ENCODE measurements around the gene NOTCH3.

The NOTCH3 gene

DNA sequence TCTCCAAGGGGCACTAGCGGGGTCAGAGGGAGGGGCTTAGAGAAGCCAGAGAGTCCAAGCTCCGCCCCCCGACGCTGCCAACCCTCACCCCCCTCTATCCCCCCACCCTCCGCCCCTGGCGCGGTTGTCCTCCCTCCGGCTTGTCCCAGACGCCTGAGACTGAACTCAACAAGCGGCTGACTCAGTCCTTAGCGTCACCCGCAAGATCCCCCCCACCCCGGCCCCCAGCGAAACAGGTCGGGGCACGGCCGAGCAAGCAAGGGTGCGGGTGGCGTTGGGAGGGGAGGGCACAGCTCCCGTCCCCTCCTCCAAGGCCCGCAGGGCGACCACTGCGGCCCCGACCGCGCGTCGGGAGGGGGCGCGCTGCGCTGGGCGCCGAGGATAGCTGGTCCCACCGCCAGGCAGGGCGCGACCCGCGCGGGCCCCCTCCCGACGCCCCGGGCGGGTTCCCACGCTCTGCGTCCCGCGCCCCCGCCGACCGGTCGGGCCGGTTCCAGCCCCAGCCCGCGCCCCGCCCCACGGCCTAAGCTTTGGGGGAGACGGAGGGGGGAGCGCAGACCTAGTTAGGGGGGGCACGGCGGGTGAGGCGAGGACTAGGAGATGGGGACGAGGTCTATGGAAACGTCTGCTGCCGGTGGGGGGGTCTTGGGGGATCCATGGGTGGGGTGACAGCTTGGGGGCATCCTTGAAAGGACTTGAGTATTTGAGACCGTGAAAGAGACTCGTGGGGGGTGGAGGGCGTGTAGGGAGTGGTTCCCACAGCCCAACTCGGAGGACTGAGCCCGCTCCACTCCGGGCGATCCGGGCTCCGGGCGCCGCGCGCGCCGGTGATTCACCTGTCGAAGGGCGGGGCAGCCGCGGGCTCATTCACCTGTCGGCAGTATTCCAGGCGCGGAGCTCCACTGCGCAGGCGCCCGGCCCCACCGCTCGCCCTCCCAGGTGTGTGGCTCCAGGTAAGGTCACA is 5.1 kb downstream of the NOTCH3 start:
- no peak for DNase-seq

DNA sequence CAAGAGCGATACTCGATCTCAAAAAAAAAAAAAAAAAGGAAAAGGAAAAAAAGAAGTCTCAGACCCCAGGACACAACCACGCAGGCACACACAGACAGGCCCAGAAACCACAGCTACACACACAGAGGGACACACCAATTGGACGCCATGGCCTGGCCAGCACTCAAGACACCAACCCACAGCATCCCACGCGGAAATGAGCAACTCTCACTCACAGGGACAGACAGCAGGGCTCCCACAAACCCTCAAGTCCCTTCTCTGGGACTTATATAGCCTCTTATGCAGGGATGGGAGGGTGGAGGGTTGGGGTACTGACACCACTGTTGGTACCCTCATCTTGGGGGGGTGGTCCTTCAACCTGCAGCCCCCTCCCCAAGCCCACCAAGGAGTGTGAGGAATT is 5.9 kb downstream of the NOTCH3 start:
- no peak for DNase-seq

DNA sequence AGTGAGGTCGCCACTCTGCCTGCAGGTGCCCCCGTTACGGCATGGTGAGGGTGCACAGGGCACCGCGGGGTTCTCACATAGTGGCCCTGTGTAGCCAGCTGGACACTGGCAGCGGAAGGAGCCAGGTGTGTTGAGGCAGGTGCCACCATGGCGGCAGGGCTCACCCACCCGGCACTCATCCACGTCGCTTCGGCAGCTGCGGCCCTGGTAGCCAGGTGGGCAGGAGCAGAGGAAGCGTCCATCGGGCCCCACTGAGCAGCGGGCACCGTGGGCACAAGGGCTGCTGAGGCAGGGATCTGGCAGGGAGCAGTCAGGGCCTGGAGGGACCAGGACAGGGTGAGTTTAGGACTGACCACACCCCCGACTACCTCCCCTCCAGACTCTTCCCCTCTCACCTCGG is 8.8 kb downstream of the NOTCH3 start:
- no peak for DNase-seq

DNA sequence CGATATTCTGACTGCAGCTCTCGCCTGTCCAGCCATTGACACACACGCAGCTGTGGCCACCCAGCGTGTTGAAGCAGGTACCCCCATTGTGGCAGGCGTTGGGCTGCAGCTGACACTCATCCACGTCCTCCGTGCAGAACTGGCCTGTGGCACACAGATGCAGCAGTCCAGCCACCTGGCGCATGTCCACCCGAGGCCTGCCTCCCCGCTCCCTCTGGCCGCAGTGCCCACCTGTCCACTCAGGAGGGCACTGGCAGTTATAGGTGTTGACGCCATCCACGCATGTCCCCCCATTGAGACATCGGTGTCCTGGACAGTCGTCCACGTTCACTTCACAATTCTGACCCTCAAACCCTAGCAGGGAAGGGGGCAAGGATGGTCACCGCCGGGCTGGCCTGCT is 9.3 kb downstream of the NOTCH3 start:
- no peak for DNase-seq

DNA sequence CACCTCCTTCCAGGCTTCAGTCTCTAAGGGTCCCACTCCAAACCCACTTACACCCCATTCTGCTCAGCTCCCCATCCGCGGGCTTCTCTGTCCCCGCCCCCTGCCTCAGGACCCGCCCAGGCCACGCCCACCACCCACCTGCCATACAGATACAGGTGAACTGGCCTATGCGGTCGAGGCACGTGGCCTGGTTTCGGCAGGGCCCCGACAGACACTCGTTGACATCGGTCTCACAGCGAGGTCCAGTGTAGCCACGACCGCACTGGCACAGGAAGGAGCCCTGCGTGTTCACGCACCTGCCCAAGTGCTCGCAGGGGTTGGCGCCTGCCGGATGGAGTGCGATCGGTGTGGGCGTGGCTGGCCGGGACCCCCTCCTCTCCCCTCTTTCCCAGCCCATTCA is 11.9 kb downstream of the NOTCH3 start:
- DNase-seq: no peak

DNA sequence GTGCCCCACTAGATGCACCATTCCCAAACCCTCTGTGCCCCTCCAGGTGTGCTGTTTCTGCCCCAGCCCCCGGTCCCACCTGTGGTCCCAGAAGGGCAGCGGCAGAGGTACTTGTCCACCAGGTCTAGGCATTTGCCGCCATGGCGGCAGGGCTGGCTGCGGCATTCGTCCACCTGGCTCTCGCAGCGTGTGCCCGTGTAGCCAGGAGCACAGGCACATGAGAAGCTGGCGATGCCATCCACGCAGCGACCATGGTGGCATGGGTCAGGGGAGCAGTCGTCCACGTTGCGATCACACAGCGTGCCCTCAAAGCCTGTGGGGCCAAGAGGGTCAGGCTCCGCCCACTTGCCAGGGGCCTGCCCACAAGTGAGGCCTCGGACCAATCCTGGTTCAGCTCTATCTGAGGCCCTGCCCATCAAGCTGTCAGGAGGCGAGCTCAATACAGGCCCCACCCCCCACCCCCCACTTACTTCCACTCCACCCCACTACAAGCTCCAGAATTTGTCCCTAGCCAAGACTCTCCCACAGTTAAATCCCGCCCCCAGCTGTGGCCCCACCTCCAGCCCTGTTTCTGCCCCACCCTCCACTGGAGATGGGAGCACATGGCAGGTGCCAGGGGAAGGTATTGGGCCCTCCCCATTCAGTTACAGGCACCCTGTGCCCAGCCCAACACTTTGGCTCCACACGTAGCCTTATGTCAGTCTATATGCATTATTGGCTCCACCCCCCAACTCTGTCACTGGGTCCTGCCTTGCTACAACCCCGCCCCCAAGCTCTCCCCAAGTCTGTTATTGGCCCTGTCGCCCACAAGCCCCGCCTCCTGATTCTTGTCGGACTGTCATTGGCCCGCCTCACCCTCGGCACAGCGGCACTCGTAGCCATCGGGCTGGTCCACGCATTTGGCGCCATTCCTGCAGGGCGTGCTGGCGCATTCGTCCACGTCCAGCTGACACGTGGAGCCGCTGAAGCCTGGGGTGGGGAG is 13.5 kb downstream of the NOTCH3 start:
- DNase-seq: no peak

DNA sequence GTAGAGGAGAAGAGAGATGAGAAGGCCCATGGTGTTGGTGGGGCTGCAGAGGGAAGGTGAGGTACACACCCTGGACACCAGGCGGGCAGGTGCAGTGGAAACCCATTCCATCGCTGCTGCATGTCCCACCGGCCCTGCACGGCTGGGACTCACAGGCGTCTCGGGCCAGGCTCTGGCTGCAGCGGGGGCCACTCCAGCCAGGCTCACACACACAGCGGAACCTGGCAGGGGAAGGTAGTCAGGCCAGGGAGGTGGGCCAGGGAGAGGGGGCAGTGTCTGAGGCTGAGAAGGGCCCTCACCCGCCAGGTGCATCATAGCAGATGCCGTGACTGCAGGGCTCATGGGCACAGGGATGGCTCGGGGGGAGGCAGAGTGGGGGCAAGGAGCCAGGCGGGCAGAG is 15.6 kb downstream of the NOTCH3 start:
- no peak for DNase-seq

DNA sequence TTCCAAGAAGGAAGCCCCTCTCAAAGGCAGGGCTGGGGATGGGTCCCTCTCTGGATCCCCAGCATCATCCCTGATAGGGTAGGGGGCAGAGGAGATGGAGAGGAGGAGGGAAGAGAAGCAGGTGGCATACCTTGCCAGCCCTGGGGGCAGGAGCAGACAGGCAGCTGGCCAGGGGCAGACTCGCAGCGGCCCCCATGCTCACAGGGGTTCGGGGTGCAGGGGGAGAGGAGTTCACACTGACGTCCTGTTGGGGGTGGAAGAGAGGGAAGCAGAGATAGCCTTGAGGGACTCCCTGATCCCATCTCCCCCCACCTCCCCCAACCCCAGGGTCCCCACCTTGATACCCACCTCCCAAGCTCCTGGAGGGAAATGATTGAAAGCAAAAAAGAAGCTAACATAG is 16.0 kb downstream of the NOTCH3 start:
- no peak for DNase-seq

DNA sequence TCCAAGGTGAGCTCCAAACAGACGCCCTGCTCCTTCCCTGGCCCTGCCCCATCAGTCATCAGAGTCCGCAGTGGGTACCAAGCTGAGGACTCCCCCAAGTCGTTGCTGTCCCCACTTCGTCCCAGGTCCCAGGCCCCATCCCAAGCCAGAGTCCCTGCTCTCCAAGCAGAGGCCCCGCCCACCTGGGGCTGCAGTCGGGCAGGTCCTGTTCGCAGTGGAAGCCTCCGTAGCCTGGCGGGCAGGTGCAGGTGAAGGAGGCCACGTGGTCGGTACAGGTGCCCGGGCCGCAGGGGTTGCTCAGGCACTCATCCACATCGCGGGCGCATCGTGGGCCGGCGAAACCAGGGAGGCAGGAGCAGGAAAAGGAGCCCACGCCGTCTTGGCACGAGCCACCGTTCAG is 19.4 kb downstream of the NOTCH3 start:
- DNase-seq: no peak

DNA sequence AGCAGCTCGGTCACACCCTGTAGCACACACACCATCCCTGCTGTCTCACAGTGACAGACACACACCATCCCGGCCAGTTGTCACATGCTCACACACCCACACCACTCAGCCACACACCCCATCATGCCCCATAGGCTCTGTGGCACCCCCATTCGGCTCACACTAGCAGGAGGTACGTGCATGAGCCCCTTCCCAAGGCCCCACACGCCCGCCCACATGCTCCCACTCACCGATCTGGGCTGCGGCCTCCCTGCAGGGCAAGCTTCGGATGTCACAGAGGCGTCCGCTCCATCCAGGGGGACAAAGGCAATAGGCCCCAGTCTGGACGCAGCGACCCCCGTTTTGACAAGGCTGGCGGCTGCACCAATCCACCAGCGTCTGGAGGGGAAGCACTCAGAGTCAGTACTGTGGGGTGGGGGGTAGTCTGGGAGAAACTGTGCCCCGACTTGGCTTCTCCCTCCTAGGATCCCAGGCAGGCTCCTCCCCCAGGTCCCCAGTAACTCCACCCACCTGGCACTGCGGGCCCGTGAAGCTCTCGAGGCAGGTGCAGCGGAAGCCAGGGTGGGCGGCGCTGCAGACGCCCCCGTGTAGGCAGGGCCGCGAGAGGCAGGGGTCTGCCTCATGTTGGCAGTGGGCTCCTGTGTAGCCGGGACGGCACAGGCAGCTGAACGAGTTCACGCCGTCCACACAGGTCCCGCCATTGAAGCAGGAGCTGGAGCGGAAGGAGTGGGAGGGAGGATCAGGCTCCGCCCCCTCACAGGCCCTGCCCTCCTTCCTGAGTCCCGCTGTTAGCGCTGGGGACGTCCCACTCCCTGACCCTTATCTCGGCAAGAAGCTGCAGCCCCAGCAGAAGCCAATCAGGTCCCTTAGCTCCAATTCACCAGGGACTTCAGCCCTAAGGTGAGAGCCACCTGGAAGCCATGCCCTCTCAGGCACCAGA is 20.1 kb downstream of the NOTCH3 start:
- no peak for DNase-seq

DNA sequence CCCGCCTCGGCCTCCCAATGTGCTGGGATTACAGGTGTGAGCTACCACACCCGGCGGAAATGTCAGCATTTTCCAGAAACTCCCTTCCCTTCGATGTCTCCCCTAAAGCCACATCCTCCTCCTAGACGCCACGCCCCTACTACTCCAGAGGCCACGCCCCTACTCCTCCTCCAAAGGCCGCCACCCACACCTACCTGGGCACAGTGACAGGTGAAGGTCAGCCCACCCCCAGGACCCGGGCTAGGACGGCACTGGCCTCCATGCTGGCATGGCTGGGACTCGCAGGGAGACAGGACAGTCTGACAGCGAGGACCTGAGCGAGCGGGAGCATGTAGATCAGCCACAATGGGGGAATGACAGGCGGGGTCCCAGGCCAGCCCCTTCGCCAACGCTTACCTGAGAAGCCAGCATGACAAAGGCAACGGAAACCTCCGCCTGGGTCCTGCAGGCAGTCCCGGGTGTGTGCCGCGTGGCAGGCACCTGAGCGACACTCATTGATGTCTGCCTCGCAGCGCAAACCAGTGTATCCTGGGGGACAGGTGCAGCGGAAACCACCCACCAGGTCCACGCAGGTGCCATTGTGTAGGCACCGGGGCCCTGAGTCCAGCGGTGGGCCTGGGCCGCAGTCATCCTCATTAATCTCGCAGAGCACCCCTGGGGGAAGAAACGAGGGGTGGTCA is 22.0 kb downstream of the NOTCH3 start:
- no peak for DNase-seq

DNA sequence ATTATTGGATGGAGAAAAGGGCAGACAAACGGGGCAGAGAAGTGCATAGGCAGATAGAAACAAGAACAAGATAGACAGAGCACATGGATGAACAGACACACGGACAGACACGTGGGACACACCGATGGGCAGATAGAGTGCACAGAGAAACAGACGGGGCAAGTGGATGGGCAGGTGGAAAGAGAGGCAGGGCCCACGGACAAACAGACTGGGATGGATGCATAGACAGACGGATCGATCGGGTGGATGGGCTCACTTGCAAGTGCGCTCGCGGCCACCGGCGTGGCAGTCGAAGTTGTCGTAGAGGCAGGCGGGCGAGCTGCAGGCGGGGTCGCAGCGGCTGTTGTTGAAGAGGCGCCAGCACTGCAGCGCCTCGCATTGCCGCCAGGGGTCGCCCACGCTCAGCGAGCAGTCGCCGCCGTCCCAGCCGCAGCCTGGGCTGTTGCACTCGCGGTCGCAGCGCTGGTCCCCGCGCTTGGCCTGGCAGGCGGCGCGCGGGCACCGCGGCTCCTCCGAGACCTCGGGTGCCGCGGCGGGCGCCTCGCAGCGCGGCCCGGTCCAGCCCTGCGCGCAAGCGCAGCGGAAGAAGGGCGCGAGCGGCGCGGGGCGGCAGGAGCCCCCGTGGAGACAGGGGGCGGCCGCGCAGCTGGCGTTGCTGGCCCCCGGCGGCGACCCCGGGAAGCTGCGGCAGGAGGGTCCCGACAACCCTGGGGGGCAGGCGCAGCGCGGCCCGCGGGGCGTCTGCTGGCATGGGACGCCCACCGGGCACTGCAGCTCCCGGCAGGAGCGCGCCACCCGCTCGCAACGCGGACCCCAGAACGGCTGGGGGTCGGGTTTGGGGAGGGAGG is 23.3 kb downstream of the NOTCH3 start:
- no peak for DNase-seq

DNA sequence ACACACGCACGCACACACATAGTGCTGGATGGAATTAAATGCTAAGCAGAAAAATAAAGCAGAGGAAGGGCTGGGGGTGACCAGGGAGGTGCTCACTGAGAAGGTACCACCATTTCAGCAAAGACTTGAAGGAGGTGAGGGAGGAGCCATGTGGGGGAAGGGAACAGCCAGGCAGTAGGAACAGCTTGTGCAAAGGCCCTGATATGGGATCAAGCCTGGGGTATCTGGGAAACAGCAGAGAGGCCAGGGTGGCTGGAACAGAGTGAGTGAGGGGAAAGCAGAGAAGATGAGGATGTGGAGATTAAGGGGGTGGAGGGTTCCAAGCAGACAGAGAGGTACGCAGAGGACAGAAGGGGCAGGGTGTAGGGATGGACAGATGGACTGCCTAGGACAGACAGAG is 25.2 kb downstream of the NOTCH3 start:
- DNase-seq: no peak

DNA sequence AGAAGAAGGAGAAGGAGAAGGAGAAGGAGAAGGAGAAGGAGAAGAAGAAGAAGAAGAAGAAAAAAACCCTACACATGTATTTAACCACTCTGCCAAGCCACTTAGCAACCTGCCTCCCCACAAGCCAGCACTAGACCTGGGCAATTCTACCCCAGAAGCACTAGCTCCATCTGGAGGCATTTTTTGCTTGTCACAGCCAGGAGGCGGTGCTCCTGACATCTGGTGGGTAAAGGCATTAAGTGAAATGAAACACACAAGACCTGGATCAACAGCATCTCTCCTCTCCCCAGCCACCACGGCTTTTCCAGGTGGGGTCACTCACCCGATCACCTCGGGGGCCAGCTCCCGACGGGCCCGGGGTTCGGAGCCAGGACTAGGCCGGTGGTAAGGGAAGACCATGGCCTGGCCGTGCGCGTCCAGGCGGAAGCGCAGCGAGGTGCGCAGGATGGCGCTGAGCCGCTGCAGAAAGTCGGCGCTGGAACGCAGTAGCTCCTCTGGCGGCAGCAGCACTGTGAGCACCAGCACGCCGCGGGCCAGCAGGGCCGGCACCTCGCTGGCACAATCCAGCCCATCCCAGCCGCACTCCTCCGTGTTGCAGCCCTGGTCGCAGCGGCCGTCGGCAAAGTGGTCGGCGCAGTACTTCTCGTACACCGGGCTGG is 26.9 kb downstream of the NOTCH3 start:
- no peak for DNase-seq

DNA sequence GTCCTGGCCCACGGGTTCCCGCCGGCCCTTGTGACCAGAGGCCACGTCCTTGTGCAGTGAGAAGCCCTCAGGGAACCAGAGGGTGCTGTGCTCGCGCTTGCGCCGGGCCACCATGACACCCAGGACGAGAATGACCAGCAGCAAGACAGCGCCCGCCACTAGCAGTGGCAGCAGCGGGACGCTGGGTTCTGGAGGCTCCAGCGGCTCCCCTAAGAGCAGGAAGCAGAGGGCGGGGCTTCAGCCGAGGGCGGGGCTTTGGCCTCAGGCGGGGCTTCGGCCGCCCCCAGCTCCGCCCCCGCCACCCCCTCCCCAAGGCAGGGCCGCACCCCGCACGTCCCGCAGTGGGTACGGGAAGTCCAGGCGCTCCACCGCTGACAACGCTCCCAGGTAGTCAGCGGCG is 30.4 kb downstream of the NOTCH3 start:
- DNase-seq: no peak

DNA sequence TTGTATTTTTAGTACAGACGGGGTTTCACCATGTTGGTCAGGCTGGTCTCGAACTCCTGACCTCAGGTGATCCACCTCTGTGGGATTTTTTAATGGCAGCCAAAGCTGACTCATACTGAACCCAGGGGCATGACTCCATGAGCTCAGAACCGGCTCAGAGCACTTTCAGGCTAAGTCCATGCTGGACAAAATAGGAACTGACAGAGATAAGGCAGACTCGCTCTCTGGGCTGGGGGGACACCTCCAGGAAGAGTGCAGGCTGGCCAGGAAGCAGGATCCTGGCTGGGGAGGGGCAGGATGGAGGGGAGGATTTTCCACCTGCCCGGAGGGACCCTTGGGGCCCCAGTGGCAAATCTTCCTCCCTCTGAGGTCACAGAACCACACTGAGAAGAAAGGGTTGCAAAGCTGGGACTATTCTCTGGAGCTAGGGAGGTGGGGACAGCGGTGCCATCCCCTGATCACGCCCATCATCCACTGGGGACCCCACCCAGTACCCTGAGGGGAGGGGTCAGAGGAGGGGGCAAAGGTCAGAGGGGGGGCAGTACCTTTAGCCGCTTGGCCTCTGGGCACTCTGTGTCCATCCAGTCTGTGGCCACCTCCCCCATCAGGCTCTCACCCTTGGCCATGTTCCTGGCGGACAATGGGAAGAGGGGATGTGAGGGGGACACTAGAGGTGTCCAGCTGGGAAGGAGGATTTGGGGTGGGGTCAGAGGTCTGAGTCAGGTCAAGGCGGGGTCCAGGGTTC is 31.1 kb downstream of the NOTCH3 start:
- DNase-seq: no peak

DNA sequence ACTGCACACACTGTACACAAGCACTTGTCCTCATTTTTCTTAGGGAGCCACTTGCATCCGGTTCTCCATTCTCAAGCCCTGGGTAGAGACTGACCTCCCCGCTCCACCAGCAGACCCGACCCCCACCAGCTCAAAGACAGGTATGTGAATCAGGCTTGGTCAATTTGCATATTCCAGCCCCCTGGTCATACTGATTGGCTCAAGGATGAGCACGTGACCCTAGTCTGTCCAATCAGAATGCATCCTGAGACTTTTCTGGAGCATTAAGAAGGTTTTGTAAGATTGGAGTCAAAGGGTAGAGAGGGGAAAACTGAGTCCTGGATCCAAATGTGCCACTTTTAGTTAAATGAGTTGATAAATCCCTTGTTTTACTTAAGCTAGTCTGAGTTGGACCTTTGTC is 34.1 kb downstream of the NOTCH3 start:
- no peak for DNase-seq

DNA sequence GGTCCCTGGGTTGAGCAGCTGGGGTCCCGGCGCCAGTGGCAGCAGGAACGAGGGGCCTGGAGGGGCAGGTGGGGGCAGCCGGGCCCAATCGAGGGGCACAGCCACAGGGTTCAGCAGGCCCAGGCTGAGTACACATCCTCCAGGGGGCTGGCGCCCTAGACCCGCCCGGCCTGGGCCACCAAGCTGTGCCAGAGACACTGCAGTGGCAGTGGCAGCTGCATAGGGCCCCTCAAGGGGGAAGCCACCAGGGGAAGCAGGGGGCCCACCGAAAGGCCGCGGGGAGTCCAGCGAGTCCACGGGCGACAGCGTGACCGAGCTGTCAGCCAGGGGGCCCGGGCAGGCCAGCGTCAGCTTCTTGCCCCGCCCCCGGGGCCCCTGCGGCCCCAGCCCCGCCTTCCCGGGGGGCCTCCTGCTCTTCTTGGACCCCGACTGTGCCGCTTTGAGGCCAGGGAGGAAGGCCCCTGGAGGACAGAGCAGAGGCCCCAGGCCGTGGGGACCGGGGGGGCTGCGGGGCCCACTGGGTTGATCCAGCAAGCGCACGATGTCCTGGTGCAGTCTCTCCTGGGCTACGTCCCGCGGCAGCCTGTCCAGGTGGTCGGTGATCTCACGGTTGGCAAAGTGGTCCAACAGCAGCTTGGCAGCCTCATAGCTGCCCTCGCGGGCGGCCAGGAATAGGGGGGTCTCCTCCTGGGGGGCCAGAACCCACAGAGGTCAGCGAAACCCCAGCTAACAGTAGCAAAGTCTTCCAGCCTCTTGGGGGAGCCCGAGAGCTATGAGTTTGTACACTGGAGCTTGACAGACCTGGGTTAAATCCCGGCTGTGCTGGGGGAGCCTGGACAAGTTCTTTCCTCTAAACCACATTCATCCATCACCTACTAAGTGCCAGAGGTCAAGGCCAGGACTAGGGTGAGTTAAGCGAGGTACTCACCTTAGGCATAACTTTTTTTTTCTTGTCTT is 39.5 kb downstream of the NOTCH3 start:
- no peak for DNase-seq
